ENCODE results near the gene KRT72.

KRT72 gene

DNA sequence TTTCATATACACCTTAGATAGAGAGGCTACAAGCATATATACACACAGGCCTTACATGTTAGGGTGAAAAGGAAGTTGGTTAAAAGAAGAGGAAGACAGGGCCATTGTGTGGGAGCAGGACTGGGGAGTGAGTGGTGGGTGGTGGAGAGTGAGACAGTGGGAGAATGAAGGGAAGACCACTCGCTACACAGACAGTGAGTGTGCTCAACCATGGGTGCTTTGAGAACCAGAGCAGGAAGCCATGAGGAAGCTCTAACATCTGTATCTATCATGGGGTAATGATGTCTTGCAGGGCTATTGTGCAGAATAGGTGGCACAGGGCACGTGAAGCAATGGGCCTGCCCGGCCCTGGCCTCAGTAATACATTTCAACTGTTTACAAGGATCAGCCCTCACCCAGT lies 16.2 kb downstream of the KRT72 start:
- no peak overlapping the region for H3K4me3 Mint-ChIP-seq

DNA sequence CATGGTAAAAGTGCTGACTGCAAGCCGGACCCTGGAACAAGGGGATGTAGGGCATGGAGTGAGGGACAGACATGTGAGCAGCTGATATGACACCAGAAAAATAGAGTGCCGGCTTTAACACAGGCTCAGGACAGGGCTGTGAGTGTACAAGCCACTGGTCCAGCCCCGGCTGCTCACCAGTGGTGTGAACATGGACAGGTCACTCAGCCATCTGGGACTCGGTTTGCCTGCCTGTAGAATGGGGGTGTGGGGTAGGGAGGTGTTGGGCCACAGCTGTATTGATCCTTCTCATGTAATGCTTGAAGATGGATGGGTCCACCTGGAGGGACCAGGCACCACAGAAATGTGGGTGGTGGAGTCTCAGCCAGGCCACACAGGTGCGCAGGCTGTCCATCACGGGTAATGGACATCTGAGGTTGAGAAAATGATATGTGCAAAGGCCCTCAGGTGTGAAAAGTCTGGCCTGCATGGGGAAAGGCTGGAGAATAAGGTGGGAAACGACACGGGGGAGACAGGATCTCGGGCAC lies 17.0 kb downstream of the KRT72 start:
- peaks cover 15% of the 10 kb centered on the region for H3K27me3 Mint-ChIP-seq
- H3K27ac Mint-ChIP-seq = no peak overlapping the region
- intact Hi-C loops (cut with micrococcal nuclease) = loop anchor here (5.0 to 10.0 kb wide), 2 partner anchors 209 to 398 kb away; no protein-coding TSS in a partner anchor
- H3K4me3 Mint-ChIP-seq = no peak overlapping the region
- peaks cover 8% of the 10 kb centered on the region for H3K4me1 Mint-ChIP-seq (ENCODE audit: low read depth)
- H3K9me3 Mint-ChIP-seq = no peaks in the 10 kb centered on the region
- H3K36me3 Mint-ChIP-seq (ENCODE audit: low read depth) = no peaks in the 10 kb centered on the region

More for the DNA sequence above, 16.2 kb downstream of the KRT72 start:
- H3K4me1 Mint-ChIP-seq (ENCODE audit: low read depth) = peaks cover 8% of the 10 kb centered on the region
- intact Hi-C loops (cut with micrococcal nuclease) = loop anchor here (10.0 kb wide), 1 partner anchor 210 kb away; no protein-coding TSS in a partner anchor
- H3K36me3 Mint-ChIP-seq (ENCODE audit: low read depth) = no peaks in the 10 kb centered on the region
- peaks cover 15% of the 10 kb centered on the region for H3K27me3 Mint-ChIP-seq
- H3K9me3 Mint-ChIP-seq = no peaks in the 10 kb centered on the region
- no peak overlapping the region for H3K27ac Mint-ChIP-seq

- H3K4me1 Mint-ChIP-seq (ENCODE audit: low read depth) = peaks cover 8% of the 10 kb centered on the region
- H3K27me3 Mint-ChIP-seq = peaks cover 17% of the 10 kb centered on the region
- no peaks in the 10 kb centered on the region for H3K9me3 Mint-ChIP-seq
- intact Hi-C loops (cut with micrococcal nuclease) = loop anchor here (1.0 to 10.0 kb wide), 4 partner anchors 208 to 399 kb away; no protein-coding TSS in a partner anchor
- H3K27ac Mint-ChIP-seq = no peak overlapping the region
- H3K36me3 Mint-ChIP-seq (ENCODE audit: low read depth) = no peaks in the 10 kb centered on the region
- H3K4me3 Mint-ChIP-seq = no peak overlapping the region
These were observed 18.2 kb downstream of the KRT72 start for GRCh38 chr12:52582971-52583456.

GRCh38 chr12:52582486-52582885 lies 18.8 kb downstream of the KRT72 start:
- peaks cover 17% of the 10 kb centered on the region for H3K27me3 Mint-ChIP-seq
- H3K27ac Mint-ChIP-seq = no peak overlapping the region
- H3K4me3 Mint-ChIP-seq = no peak overlapping the region
- H3K9me3 Mint-ChIP-seq = no peaks in the 10 kb centered on the region
- no peaks in the 10 kb centered on the region for H3K36me3 Mint-ChIP-seq (ENCODE audit: low read depth)
- intact Hi-C loops (cut with micrococcal nuclease) = loop anchor here (2.0 to 10.0 kb wide), 3 partner anchors 208 to 400 kb away; no protein-coding TSS in a partner anchor
- H3K4me1 Mint-ChIP-seq (ENCODE audit: low read depth) = peaks cover 8% of the 10 kb centered on the region

GRCh38 chr12:52581481-52581880 lies 19.8 kb downstream of the KRT72 start:
- no peak overlapping the region for H3K27ac Mint-ChIP-seq
- H3K36me3 Mint-ChIP-seq (ENCODE audit: low read depth) = no peaks in the 10 kb centered on the region
- H3K4me1 Mint-ChIP-seq (ENCODE audit: low read depth) = peaks cover 8% of the 10 kb centered on the region
- intact Hi-C loops (cut with micrococcal nuclease) = loop anchor here (5.0 to 10.0 kb wide), 2 partner anchors 207 to 401 kb away; no protein-coding TSS in a partner anchor
- peaks cover 17% of the 10 kb centered on the region for H3K27me3 Mint-ChIP-seq
- no peaks in the 10 kb centered on the region for H3K9me3 Mint-ChIP-seq
- H3K4me3 Mint-ChIP-seq = no peak overlapping the region

- Mint-ChIP-seq H3K36me3 (ENCODE audit: low read depth) (no peaks in the 10 kb centered on the region), H3K9me3 (no peaks in the 10 kb centered on the region), H3K4me1 (ENCODE audit: low read depth) (peaks cover 8% of the 10 kb centered on the region), H3K27me3 (peaks cover 17% of the 10 kb centered on the region), H3K4me3 (no peak overlapping the region), H3K27ac (no peak overlapping the region)
- intact Hi-C loops (cut with micrococcal nuclease) = loop anchor here (5.0 to 10.0 kb wide), 2 partner anchors 206 to 401 kb away; no protein-coding TSS in a partner anchor
These were observed 20.2 kb downstream of the KRT72 start for GRCh38 chr12:52581066-52581465.

GRCh38 chr12:52580496-52580895 lies 20.8 kb downstream of the KRT72 start:
- intact Hi-C loops (cut with micrococcal nuclease) = loop anchor here (5.0 to 10.0 kb wide), 2 partner anchors 206 to 402 kb away; no protein-coding TSS in a partner anchor
- Mint-ChIP-seq H3K4me1 (ENCODE audit: low read depth) (peaks cover 8% of the 10 kb centered on the region), H3K4me3 (no peak overlapping the region), H3K27me3 (peaks cover 17% of the 10 kb centered on the region), H3K9me3 (no peaks in the 10 kb centered on the region), H3K36me3 (ENCODE audit: low read depth) (no peaks in the 10 kb centered on the region), H3K27ac (no peak overlapping the region)

GRCh38 chr12:52579468-52580465 lies 21.5 kb downstream of the KRT72 start:
- Mint-ChIP-seq H3K36me3 (ENCODE audit: low read depth) (no peaks in the 10 kb centered on the region), H3K4me1 (ENCODE audit: low read depth) (peaks cover under 1% of the 10 kb centered on the region), H3K4me3 (no peak overlapping the region), H3K27ac (no peak overlapping the region), H3K27me3 (peaks cover 17% of the 10 kb centered on the region), H3K9me3 (no peaks in the 10 kb centered on the region)
- intact Hi-C loops (cut with micrococcal nuclease) = loop anchor here (5.0 to 10.0 kb wide), 2 partner anchors 205 to 403 kb away; no protein-coding TSS in a partner anchor

GRCh38 chr12:52578469-52578868 lies 22.8 kb downstream of the KRT72 start:
- H3K27me3 Mint-ChIP-seq = peaks cover 15% of the 10 kb centered on the region
- H3K9me3 Mint-ChIP-seq = no peaks in the 10 kb centered on the region
- no peak overlapping the region for H3K27ac Mint-ChIP-seq
- H3K36me3 Mint-ChIP-seq (ENCODE audit: low read depth) = no peaks in the 10 kb centered on the region
- intact Hi-C loops (cut with micrococcal nuclease) = no loop called here
- H3K4me1 Mint-ChIP-seq (ENCODE audit: low read depth) = no peaks in the 10 kb centered on the region
- no peak overlapping the region for H3K4me3 Mint-ChIP-seq

DNA sequence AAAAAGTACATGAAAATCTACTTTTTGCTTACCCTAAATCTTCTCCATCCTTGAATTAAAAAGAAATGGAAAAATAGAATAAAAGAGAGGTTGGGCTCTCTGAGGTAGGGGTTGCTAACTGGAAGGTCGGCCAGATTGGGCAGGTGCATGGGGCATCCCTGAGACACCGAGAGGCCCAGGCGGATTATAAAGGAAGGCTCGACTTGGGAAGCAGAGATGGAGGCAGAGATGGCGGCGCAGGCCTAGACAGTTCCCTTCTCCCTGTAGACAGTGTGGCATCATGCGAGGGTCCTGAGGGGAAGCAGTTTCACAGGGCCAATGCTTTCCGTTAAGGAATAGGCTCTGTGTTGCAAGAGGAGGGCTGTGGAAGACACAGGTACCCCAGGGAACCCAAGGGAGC lies 23.9 kb downstream of the KRT72 start:
- Mint-ChIP-seq H3K36me3 (ENCODE audit: low read depth) (no peaks in the 10 kb centered on the region), H3K4me3 (no peak overlapping the region), H3K27ac (no peak overlapping the region), H3K27me3 (peaks cover 12% of the 10 kb centered on the region), H3K4me1 (ENCODE audit: low read depth) (no peaks in the 10 kb centered on the region), H3K9me3 (no peaks in the 10 kb centered on the region)
- intact Hi-C loops (cut with micrococcal nuclease) = no loop called here

DNA sequence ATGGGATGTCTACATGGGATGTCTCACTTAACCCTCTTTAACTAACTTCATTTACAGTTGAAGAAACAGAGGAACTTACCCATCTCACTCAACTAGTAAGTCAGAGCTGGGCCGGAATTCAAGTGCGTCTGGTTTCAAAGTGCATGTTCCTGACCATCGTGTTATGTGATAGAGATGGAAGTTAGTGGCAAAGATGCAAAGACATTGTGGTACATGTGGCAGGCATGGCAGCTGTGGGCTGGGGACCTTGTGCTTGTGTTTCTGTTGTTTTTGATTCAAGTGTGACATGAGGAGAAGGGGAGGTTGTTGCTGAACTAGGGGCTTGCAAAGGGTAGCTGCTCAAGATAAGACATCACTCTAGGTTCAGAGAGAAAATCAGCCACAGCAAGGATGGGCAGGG lies 25.3 kb downstream of the KRT72 start:
- no peak overlapping the region for H3K27ac Mint-ChIP-seq
- no peaks in the 10 kb centered on the region for H3K9me3 Mint-ChIP-seq
- H3K27me3 Mint-ChIP-seq = peaks cover 6% of the 10 kb centered on the region
- H3K4me1 Mint-ChIP-seq (ENCODE audit: low read depth) = no peaks in the 10 kb centered on the region
- intact Hi-C loops (cut with micrococcal nuclease) = no loop called here
- no peak overlapping the region for H3K4me3 Mint-ChIP-seq
- H3K36me3 Mint-ChIP-seq (ENCODE audit: low read depth) = no peaks in the 10 kb centered on the region

DNA sequence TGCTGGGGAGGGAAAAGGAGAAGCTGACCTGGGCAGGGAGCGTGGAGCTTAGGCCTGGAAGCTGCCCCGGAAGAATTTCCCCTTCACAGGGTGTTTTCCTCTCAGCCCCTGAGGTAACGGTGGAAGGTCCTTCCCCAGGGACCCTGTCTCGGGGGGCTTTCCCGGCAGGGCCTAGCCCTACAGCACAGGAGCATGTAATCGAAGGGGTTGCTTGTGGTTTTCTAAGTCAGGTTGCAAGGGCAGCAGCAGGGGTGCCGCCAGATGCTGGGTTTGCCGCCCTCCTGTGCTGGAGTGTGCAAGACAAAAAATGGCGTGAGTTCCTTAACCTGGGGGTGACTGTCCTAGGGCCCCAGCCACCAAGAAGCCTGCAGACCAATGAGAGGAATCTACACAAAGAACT lies 26.0 kb downstream of the KRT72 start:
- Mint-ChIP-seq H3K27ac (no peak overlapping the region), H3K4me1 (ENCODE audit: low read depth) (no peaks in the 10 kb centered on the region), H3K27me3 (peaks cover 2% of the 10 kb centered on the region), H3K4me3 (no peak overlapping the region), H3K36me3 (ENCODE audit: low read depth) (no peaks in the 10 kb centered on the region), H3K9me3 (no peaks in the 10 kb centered on the region)
- intact Hi-C loops (cut with micrococcal nuclease) = no loop called here

DNA sequence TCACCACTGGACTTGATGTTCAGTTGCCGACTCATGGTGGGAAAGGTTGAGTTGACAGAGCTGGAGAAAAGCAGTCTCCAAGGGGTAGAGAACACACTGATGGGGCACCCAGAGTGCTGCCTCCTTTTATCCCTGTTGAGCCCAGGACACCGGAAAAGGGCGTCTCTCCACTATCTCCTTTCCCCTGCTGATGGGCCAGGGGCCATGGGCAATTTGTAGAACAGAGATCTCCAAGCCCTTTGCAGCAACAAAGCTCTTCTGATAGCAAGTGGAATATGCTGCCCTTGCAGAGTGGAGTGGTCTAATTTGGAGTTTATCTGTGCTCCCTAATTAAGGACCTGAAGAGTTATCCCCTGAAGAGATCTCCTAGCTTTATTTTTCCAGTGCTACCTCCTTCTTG lies 27.5 kb downstream of the KRT72 start, which contains the start of gene KRT74:
Gene KRT74 (minus strand): TSS at position 101 of the 400 bp plus-strand sequence. CDS start 66 bp downstream, at position 35.
- H3K4me3 Mint-ChIP-seq = no peak within 1 kb of the TSS
- H3K36me3 Mint-ChIP-seq (ENCODE audit: low read depth) = no peaks in the 10 kb centered on the region
- H3K9me3 Mint-ChIP-seq = no peaks in the 10 kb centered on the region
- H3K27ac Mint-ChIP-seq = no peak within 1 kb of the TSS
- intact Hi-C loops (cut with micrococcal nuclease) = no loop called here
- peaks cover 4% of the 10 kb centered on the region for H3K27me3 Mint-ChIP-seq
- H3K4me1 Mint-ChIP-seq (ENCODE audit: low read depth) = no peaks in the 10 kb centered on the region

- intact Hi-C loops (cut with micrococcal nuclease) = no loop called here
- Mint-ChIP-seq H3K4me3 (no peak overlapping the region), H3K36me3 (ENCODE audit: low read depth) (no peaks in the 10 kb centered on the region), H3K27me3 (peaks cover 3% of the 10 kb centered on the region), H3K9me3 (no peaks in the 10 kb centered on the region), H3K4me1 (ENCODE audit: low read depth) (no peaks in the 10 kb centered on the region), H3K27ac (no peak overlapping the region)
These were observed 28.0 kb downstream of the KRT72 start for GRCh38 chr12:52573306-52573705.

Data from dendritic cell treated with granulocyte-macrophage colony-stimulating factor and Interleukin-4, amounts not matched to agents 40 ng/mL and 50 ng/mL, for 4 days (primary cell).